Testis (tissue), 3 donors: ENCODE results near the gene ARFGAP3. TPM values are rescaled to one million over a fixed set of nuclear protein-coding genes. Genes with fewer than 3 reads are reported as not detected.
A peak's percentile ranks its signal among the peaks of the same experiment; 100 is the strongest.

Experiments
- DNase-seq: peaks from one replicate; pipeline ENCODE4 v3.0.0-alpha.2; 2019
- H3K27ac ChIP-seq, 2 donors: fragments of 200-600 bp; sonication (generic); one replicate each; pipeline ENCODE4 v1.5.1; 2019
- H3K27me3 ChIP-seq: fragments of 200-600 bp; sonication (generic); one replicate; pipeline ENCODE4 v1.5.1; 2019
- H3K36me3 ChIP-seq: fragments of 200-600 bp; sonication (generic); one replicate; pipeline ENCODE4 v1.5.1; 2017; ENCODE audit warnings: low read depth; ENCODE audit errors: missing control alignments
- H3K4me1 ChIP-seq: fragments of 200-600 bp; sonication (generic); one replicate; pipeline ENCODE4 v1.5.1; 2019
- H3K4me3 ChIP-seq, 2 donors: fragments of 200-600 bp; sonication (generic); one replicate each; pipeline ENCODE4 v1.5.1; 2017 to 2019
- H3K9me3 ChIP-seq: fragments of 200-600 bp; sonication (generic); one replicate; pipeline ENCODE4 v1.5.1; 2017
- CTCF ChIP-seq, 3 experiments: fragments of 450-650 bp in 2 of 3; fragments of 200-600 bp in 1 of 3; sonication (generic) in 1 of 3; IDR thresholded peaks; one replicate each; pipeline ENCODE4 v1.5.1; 2016 to 2019; ENCODE audit warnings: antibody characterized with exemption in 3 of 3, mild to moderate bottlenecking in 2 of 3, moderate library complexity in 1 of 3
- POLR2A ChIP-seq: fragments of 450-650 bp; IDR thresholded peaks from one replicate; pipeline ENCODE4 v1.6.1; 2017; ENCODE audit warnings: antibody characterized with exemption, mild to moderate bottlenecking, moderate library complexity
- WGBS, 2 donors: methylation state at CpG; one replicate each; pipeline ENCODE4 v1.1.5; 2018; 5-methylcytosine and 5-hydroxymethylcytosine counted together
- intact Hi-C: fragments of 100-400 bp; cut with DNase I; formaldehyde crosslinking; loops from one replicate; pipeline ENCODE4 v1.15.1; 2023; ENCODE audit warnings: low total_unique reads
- polyA plus RNA-seq: library from polyadenylated mRNA; stranded (reverse); fragments of 350-450 nt; fragmentation: Illumina TruSeq; extraction: RNeasy Lipid Tissue Mini Kit (QIAGEN cat#74804); gene quantifications from one replicate; pipeline ENCODE4 v1.2.3, GENCODE V29; 2014; ENCODE audit warnings: low read depth, low replicate concordance; ENCODE audit not compliant: insufficient read depth
- total RNA-seq, 2 donors: library from RNA; depleted of rRNA; stranded (reverse); fragments of >200 nt; gene quantifications; one replicate each; pipeline ENCODE4 v1.2.3, GENCODE V29; 2016

ARFGAP3 gene
- total and polyA plus RNA-seq, 3 donors from 2014 or later = 50.2 to 82.9 (median 54.1) TPM

DNA sequence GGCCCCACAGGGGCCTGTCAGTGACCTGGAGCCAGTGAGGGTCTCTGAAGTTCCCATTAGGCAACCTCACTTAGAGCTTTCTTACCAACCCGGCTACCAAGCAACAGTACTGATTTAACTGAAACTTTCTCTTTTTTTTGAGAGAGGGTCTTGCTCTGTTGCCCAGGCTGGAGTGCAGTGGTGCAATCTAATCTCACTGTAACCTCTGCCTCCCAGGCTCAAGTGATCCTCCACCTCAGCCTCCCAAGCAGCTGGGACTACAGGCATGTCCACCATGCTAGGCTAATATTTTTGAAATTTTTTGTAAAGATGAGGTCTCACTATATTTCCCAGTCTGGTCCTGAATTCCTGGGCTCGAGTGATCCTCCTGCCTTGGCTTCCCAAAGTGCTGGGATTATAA, 42.5 kb downstream of the ARFGAP3 start:
- TF ChIP-seq CTCF (IDR thresholded peaks at IDR 0.05) (no peak), POLR2A (no peak)
- WGBS, 2 donors = 91 to 94% methylated on average over 2 of the region's 2 CpGs
- no peak overlapping the region for H3K27ac ChIP-seq
- no peak for DNase-seq
- H3K4me3 ChIP-seq = no peak overlapping the region
- H3K27me3 ChIP-seq = no peaks in the 10 kb centered on the region
- no peaks in the 10 kb centered on the region for H3K9me3 ChIP-seq
- intact Hi-C loops = no loop called here
- no peaks in the 10 kb centered on the region for H3K36me3 ChIP-seq
- H3K4me1 ChIP-seq = no peaks in the 10 kb centered on the region

DNA sequence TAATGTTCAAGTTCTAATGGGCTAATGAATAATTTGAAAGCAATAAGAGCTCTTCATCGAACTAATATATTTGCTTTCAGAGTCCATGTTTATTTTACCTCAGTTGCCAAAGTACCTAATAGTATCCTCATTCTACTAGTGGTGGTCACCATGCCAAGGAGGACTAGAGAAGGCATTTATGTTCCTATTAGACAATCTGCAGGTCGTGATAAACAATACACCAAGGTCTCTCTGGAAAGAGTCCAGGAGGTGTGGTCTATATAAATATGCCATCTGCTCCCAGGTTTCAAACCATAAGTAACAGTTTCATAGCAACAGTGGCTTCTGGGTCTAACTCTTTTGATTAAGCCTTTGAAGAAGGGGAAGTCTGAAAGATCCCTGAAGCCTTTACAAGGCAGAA, 42.9 kb downstream of the ARFGAP3 start:
- no peaks in the 10 kb centered on the region for H3K27me3 ChIP-seq
- 53 to 63% methylated on average over 2 of the region's 2 CpGs for WGBS, 2 donors
- H3K36me3 ChIP-seq = no peaks in the 10 kb centered on the region
- intact Hi-C loops = no loop called here
- no peak for TF ChIP-seq CTCF (IDR thresholded peaks at IDR 0.05)
- no peak for TF ChIP-seq POLR2A
- no peak for DNase-seq
- no peak overlapping the region for H3K4me3 ChIP-seq
- H3K27ac ChIP-seq = no peak overlapping the region
- no peaks in the 10 kb centered on the region for H3K4me1 ChIP-seq
- H3K9me3 ChIP-seq = no peaks in the 10 kb centered on the region

- no peaks in the 10 kb centered on the region for H3K4me1 ChIP-seq
- WGBS, 2 donors = 76 to 79% methylated on average over 7 of the region's 7 CpGs
- H3K4me3 ChIP-seq = no peak overlapping the region
- no peaks in the 10 kb centered on the region for H3K9me3 ChIP-seq
- H3K27me3 ChIP-seq = no peaks in the 10 kb centered on the region
- TF ChIP-seq CTCF (IDR thresholded peaks at IDR 0.05) (no peak), POLR2A (no peak)
- intact Hi-C loops = no loop called here
- no peak for DNase-seq
- H3K36me3 ChIP-seq = no peaks in the 10 kb centered on the region
- H3K27ac ChIP-seq = no peak overlapping the region
Observed at GRCh38 chr22:42813501-42813900, 43.6 kb downstream of the ARFGAP3 start.

DNA sequence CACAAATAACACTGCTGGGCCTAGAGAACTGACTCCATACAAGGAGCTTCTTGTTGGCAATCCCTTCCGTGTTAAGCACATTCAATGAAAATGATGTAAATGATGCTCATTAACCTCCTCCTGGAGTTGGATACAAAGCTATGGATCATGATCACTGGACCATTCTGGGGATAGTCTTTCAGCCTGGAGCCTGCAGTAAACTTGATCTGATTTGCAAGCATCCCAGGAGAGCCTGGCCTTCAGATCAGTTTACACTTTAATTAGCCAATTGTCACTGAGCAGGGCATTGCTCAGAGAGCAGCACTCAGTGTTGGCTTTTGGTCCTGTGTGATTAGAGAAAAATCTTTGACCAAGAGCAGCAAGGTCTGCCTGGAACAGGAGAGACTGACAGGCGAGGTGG, 45.6 kb downstream of the ARFGAP3 start:
- no peaks in the 10 kb centered on the region for H3K36me3 ChIP-seq
- 85 to 96% methylated on average over 2 of the region's 2 CpGs for WGBS, 2 donors
- H3K27ac ChIP-seq = no peak overlapping the region
- intact Hi-C loops = no loop called here
- no peak overlapping the region for H3K4me3 ChIP-seq
- no peak for DNase-seq
- no peak for TF ChIP-seq POLR2A
- no peak for TF ChIP-seq CTCF (IDR thresholded peaks at IDR 0.05)
- no peaks in the 10 kb centered on the region for H3K9me3 ChIP-seq
- no peaks in the 10 kb centered on the region for H3K4me1 ChIP-seq
- no peaks in the 10 kb centered on the region for H3K27me3 ChIP-seq

DNA sequence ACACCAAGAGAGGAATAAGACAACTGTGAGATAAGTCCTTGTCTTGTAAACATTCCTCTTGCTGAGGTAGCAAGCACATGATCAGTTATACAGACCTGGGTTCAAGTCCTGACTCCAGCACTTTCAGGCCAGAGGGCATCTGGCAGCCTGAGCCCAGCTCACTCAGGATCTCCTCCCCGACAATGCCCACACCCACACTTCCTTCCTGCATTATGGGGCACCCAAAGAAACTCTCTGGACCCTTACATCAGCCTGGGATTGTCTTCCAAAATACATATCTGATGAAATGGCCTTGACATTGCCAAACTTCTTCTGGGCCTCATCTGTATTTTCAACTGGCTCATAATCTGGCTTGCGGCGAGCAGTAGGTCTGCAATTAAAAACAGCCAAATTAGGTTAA, 48.6 kb downstream of the ARFGAP3 start:
- Histone ChIP-seq H3K4me1 (peaks cover 9% of the 10 kb centered on the region), H3K27ac (no peak overlapping the region), H3K9me3 (no peaks in the 10 kb centered on the region), H3K4me3 (no peak overlapping the region), H3K27me3 (no peaks in the 10 kb centered on the region), H3K36me3 (no peaks in the 10 kb centered on the region)
- WGBS, 2 donors = 89 to 90% methylated on average over 3 of the region's 3 CpGs
- intact Hi-C loops = no loop called here
- DNase-seq = peak; percentile 6
- TF ChIP-seq CTCF (IDR thresholded peaks at IDR 0.05) = no peak
- no peak for TF ChIP-seq POLR2A
